Head of caudate nucleus (tissue), 42 donors: ENCODE measurements around the gene ACTG2.

Source experiments
- DNase-seq, 42 donors: peaks; one replicate each; pipeline versions ENCODE4 v3.0.0 to v3.0.0-alpha.2; 2020 to 2021; ENCODE audit warnings: mixed read lengths in 7 of 42
- intact Hi-C: fragments of 100-400 bp; cut with DNase I; formaldehyde crosslinking; loops from one replicate; pipeline ENCODE4 v1.15.0; 2022

ACTG2 gene

DNA sequence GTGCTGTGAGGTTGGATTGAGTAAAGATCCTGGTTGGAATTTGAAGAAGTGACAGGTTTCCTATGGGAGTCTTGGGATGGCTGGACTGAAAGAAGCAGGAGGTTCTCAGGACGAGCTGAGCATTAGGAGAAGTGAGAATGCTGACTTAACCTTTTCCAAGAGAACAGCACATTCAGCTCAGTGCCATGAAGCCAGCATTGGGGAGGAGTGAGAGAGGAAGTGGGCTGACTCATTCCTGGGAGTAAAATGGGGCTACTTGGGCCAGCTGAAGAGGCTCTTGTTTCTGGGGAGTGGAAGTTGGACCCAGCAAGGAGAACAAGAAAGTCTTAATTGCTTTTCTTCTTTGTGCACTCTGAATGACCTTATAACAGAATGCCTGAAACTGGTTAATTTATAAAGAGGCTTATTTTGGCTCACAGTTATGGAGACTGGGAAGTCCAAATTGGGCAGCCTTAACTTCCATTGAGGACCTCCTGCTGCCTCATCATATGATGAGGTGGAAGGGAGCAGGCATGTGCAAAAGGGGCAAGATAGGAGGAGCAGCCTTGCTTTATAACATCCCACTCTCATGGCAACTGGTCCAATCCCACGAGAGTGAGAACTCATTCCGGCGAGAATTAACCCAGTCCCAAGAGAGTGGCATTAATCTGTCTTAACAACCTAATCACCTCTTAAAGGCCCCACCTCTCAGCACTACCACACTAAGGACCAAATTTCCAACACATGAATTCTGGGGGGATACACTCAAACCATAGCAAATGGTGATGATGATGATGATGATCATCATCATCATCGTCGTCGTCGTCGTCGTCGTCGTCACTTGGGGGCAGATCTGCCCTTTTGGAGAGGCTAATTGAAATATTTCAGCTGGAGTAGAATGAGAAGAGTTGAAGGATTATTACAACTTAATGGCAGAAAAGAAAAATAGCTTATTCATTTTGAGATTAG, 60.0 kb downstream of the ACTG2 start:
- DNase-seq: peak in 23 of 42 donors; percentile 14 to 81 (median 38)
- intact Hi-C loops: no loop called here

DNA sequence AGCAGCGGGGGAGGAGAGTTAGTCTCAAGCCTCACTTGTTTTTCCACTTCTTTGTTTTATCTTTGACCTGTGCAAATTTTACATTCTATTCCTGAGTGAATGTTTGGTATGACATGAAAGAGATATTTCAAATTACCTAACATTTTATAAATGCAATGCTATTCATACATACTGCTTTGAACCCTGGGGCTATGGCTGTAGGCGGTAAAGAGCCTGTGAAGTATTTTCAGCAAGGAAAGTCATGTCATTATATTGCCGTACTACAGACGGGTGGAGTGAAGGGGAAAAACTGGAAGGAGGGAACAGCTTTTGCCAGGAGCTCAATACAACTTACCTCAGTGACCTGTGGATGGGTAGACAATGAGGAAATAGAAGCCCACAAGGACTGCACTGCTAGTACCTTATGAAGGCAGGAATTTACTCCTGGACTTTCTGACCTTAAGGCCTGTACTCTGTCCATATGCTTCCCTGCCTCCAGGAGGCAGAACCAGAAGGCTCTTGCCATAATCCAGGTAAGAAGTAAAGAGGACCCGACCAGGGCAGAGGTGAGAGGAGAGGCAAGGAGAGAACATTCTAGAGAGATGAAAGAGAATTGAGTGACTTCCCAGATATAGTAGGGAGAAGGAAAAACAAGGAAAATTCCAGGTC, 63.5 kb downstream of the ACTG2 start:
- intact Hi-C loops: no loop called here
- peak in 4 of 42 donors; percentile 17 to 42 (median 28) for DNase-seq

DNA sequence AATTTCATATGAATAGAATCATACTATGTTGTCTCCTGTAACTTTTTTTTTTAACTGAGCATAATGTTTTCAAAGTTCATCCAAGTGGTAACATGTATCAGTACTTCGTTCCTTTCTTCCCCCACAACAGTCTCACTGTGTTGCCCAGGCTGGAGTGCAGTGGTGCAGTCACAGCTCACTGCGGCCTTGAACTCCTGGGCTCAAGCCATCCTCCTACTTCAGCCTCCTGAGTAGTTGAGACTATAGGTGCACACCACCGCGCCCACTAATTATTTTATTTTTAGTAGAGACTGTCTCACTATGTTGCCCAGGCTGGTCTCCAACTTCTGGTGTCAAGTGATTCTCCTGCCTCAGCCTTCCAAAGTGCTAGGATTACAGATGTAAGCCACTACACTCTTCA, 68.5 kb downstream of the ACTG2 start:
- intact Hi-C loops: no loop called here
- no peak for DNase-seq

DNA sequence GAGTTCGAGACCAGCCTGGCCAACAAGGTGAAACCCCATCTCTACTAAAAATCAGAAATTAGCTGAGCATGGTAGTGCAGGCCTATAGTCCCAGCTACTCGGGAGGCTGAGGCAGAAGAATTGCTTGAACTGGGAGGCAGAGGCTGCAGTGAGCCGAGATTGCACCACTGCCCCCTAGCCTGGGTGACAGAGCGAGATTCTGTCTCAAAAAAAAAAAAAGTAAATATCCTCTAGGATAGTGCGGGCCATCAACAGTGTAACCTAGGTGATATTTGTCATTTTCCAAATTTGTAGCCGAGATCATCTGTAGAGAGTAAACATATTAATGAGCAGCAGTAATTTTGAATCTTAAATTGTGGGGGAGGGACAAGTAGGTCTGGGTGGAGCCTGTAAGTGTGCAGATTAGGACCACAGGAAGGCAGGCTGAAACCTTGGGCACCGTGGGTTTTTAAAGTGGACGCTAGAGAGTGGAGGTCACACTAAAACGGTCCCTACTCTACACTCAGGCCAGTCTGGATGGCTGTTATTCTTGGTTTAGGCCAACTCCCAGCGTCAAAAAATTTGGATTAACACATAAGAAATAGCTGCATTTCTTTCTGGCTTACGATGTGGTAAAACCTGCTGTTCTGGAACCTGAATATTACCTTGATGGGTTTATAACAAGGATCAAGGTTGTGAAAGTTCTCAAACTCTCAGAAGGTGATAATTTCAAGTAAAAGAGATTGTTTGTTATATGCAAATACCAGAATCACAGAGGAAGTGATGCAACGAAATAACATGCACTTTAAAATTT, 69.2 kb downstream of the ACTG2 start:
- no peak for DNase-seq
- intact Hi-C loops: no loop called here

DNA sequence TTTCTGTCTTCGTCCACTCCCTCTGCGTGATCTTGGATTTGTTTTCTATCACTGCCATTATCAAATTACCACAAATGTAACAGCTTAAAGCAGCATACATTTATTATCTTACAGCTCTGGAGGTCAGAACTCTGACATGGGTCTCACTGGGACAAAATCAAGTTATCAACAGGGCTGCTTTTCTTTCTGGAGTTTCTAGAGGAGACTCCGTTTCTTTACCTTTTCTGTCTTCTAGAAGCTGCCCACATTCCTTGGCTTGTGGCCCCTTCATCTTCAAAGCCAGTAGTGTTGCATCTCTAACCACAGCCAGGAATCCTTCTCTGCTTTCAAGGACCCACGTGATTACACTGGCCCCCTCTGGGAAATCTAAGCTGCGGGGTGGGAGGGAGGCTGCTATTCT, 70.0 kb downstream of the ACTG2 start:
- DNase-seq: no peak
- intact Hi-C loops: no loop called here

DNA sequence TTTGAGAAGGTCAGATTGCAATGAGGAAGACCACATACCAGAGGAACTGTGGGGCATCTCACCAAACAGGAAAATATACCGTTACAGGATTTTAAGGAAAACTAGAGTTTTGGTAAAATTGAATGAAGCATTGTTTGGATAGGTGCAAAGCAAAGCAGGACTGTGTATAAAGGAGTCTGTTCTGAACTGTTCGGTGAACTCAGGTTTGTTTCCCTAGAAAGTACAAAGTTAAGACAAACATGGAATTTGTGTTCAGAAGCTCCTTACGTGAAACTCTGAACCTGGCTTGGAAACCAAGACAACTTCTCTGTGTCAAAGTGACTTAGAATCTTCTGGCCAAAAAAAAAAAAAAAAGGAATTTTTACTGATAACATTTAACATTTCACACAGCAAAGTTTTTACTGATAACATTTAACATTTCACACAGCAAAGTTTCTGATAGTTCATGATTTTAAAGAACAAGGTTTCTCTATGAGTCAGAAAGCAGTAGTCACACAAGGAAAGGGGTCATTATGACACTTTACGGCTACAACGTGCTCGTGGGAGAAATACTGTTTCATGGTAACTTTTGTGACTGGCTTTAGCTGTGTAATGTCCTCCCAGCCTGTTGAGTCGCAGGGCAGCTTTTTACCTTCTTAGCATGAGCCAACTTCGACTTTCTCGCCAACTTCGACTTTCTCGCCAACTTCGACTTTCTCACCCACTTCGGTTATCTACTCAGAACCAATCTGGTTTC, 70.7 kb downstream of the ACTG2 start:
- intact Hi-C loops: no loop called here
- no peak for DNase-seq

DNA sequence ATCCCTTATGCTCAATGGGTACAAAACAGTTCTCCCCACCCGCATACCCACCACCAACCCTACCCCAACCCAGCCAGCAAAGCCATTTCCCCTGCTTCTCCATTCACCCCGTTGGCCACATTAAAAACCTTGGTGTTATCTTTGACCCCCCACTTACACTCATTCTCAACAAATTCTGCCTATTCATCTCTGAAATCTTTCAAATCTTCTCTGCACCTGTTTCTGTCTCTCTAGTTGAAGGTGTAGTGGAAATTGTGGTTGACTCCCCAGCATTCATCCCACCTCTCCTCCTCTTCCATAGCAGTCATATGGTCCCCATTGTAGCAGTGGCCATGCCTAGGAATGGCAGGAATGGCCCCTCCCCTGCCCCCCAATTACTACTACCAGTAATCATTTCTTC, 71.4 kb downstream of the ACTG2 start:
- DNase-seq: no peak
- intact Hi-C loops: no loop called here

DNA sequence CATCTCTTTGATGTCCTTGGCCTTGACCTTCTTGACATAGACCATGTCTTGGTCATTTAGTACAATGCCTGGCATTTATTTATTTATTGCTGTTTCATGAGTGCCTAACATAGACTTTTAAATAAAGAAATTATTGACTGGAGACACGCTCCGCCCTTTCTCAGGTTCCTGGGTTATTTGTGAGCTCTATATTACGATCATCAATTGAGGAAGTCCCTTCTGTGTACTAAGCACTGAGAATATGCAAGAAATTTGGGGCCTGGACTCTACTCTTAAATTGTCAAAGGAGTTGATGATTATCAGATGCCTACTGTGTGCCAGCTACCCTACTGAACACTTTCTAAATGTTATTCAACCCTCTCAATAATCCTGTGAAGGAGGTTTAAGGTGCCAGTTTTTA, 72.2 kb downstream of the ACTG2 start:
- no peak for DNase-seq
- intact Hi-C loops: no loop called here

DNA sequence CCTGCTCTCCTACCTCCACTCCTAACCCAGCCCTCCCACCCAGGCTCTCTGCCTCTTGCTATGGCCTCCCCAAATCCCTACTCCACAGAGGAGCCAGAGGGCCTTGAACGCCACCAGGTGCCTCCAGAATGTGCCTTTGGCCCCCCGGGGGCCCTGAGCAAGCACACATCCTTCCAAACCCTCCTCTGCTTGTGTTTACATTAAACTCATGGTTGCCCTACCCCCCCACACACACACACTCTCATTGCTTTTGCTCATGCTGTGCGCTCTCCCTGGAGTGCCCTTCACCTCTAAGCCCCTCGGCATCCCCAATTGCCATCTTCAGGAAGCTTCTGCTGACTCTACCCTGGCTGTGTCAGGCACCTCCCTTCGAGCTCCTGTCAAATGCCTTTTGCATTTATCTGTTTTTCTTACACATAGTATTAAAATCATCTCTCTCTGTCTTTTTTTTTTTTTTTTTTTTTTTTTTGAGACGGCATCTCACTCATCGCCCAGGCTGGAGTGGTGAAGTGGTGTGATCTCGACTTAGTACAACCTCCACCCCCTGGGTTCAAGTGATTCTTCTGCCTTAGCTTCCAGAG, 75.6 kb downstream of the ACTG2 start:
- intact Hi-C loops: no loop called here
- DNase-seq: no peak

DNA sequence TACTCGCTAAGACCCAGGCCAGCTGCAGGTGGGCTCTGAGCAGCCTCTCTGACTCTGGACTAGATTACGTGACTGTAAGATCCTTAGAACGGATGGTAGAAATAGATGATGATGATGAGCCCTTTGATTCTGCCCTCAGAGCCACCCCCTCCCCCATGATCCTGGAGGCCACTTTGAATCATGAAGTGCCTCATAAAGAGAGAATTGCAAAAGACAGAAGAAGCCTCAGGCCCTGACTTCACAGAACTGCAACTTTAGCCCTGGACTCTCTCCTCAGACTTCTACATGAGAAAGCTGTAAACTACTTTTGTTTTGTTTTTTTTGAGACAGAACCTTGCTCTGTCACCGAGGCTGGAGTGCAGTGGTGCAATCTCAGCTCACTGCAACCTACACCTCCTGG, 76.5 kb downstream of the ACTG2 start:
- no peak for DNase-seq
- intact Hi-C loops: no loop called here
